ENCODE results near the gene INPP5J. TPM values are rescaled to one million over a fixed set of nuclear protein-coding genes. Genes with fewer than 3 reads are reported as not detected.

Gene INPP5J
- total and polyA plus RNA-seq, 10 of the 15 experiments (the other 5 are each of a cell fraction or from before 2014, with no cell fraction given), result 0.18 to 2.8 (median 1.5) TPM; not detected in 1

DNA sequence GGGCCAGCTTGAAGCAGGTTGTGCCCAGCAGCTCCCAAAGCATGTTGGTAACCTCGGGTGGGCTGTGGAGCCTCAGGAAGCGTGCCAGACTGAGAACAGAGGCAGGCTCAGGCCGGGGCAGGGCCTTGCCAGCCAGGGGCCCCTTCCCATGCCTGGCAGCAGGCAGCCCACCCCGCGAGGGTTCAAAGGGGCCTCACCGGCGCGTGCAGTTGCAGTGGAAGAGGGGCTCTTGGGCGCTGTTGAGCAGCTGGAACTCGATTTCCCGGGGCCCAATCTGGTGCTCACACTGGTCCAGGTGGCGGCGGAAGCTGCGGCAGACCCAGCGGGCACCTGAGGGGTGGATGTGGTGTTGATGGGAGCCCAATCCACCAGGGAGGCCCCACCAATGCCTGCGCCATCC, 13.9 kb downstream of the INPP5J start (continued):
- TF ChIP-seq CTCF (IDR thresholded peaks at IDR 0.05 in 2 of 3, conservative IDR thresholded peaks at IDR 0.05 in 1 of 3; ENCODE audit: control insufficient read depth in 2 of 3, extremely low read depth in 1 of 3, insufficient read depth in 1 of 3, low read depth in 3 of 3, low read length in 3 of 3), result no peak
- no peak for TF ChIP-seq ZNF274 (IDR thresholded peaks at IDR 0.05; ENCODE audit: insufficient read depth, insufficient read length)
- no peak for TF ChIP-seq KAT2A (conservative IDR thresholded peaks at IDR 0.05; ENCODE audit: control insufficient read depth, low read depth, low read length)
- TF ChIP-seq, protein P1, sequence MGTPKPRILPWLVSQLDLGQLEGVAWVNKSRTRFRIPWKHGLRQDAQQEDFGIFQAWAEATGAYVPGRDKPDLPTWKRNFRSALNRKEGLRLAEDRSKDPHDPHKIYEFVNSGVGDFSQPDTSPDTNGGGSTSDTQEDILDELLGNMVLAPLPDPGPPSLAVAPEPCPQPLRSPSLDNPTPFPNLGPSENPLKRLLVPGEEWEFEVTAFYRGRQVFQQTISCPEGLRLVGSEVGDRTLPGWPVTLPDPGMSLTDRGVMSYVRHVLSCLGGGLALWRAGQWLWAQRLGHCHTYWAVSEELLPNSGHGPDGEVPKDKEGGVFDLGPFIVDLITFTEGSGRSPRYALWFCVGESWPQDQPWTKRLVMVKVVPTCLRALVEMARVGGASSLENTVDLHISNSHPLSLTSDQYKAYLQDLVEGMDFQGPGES (IDR thresholded peaks at IDR 0.05), result no peak
- TF ChIP-seq CHD1 (IDR thresholded peaks at IDR 0.05; ENCODE audit: low read depth, low read length), result no peak
- TF ChIP-seq SUPT20H (IDR thresholded peaks at IDR 0.05; ENCODE audit: borderline replicate concordance, control insufficient read depth, low read depth, low read length), result no peak

DNA sequence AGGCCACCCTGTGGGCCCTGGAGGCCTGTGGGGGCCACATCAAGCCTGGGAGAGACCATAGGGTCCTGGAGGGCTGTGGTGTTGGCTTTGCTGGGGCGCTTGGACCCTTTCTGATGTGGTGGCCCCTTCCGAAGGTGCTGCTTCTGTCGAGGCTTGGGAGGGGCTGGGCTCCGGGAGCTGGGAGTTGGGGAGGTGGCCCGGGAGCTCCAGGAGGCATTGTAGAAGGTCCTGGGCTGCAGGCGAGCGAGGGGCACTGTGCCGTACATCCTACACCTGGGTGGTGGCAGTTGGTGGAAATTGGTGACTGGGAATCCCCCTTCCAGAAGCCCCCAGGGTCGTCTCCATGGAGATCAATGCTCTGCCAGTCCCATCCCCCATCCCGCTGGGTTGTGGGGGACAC, 15.0 kb downstream of the INPP5J start:
- 22% methylated on average over 10 of the region's 10 CpGs for WGBS (ENCODE audit: insufficient coverage, insufficient replicate concordance, low lambda C conversion rate, missing lambda C conversion rate)
- no peak overlapping the region for H3K4me3 ChIP-seq
- H2AFZ ChIP-seq (ENCODE audit: control insufficient read depth, low read depth, low read length), result no peak overlapping the region
- H3K27ac ChIP-seq (ENCODE audit: control insufficient read depth, insufficient read depth), result no peak overlapping the region
- H3K36me3 ChIP-seq (ENCODE audit: control insufficient read depth in 2 of 2, insufficient read depth in 2 of 2, low read length in 1 of 2), result no peaks in the 10 kb centered on the region
- H3K27me3 ChIP-seq (replicated peaks in 1 of 2; ENCODE audit: control insufficient read depth in 2 of 2, insufficient read depth in 2 of 2, low read length in 1 of 2), result no peaks in the 10 kb centered on the region; a peak in 1 of 4 replicates
- in situ Hi-C loops (cut with MboI) (no loop called here), intact Hi-C loops (cut with micrococcal nuclease; ENCODE audit: unreplicated experiment) (no loop called here)
- TF ChIP-seq EZH2 (IDR thresholded peaks at IDR 0.05; ENCODE audit: borderline replicate concordance, control insufficient read depth, low read depth, low read length), result no peak
- no peaks in the 10 kb centered on the region for H3K9me3 ChIP-seq (replicated peaks; ENCODE audit: control insufficient read depth, insufficient read depth, low read length)
- H3K4me1 ChIP-seq (ENCODE audit: control insufficient read depth, insufficient read depth, low read length), result no peaks in the 10 kb centered on the region
- no peak overlapping the region for H3K9ac ChIP-seq (ENCODE audit: control insufficient read depth, insufficient read depth, low read length)
- no peak for ATAC-seq
- H4K20me1 ChIP-seq (ENCODE audit: control insufficient read depth, insufficient read depth), result no peaks in the 10 kb centered on the region
- ChIA-PET RAD21 (ENCODE audit: unreplicated experiment) (no interaction called here), CTCF (interaction anchor here (1.4 kb wide), 1 partner anchor 29 kb away, joined by 6 read pairs; no protein-coding TSS in a partner anchor), POLR2A (no interaction called here), SMC1A (ENCODE audit: uncharacterized antibody, unreplicated experiment) (no interaction called here)
- no TSS peak for BruUV-seq (replicated peaks)
- H3K79me2 ChIP-seq (ENCODE audit: control insufficient read depth, insufficient read depth, low read length), result no peaks in the 10 kb centered on the region
- no peak for DNase-seq (ENCODE audit: low read depth, low spot score)
- no peak for FAIRE-seq
- H3K4me2 ChIP-seq (ENCODE audit: control insufficient read depth, insufficient read depth), result no peak overlapping the region

Data from GM12878 (cell line).